GM19238 (cell line): ENCODE measurements around the gene GCNT1.
"Not testable (repeated sequence)": the region's sequence is repeated elsewhere in the genome, so short reads cannot be mapped to it uniquely, and the experiment has no call there.

Source experiments
- DNase-seq: peaks from one replicate; pipeline ENCODE4 v3.0.0; 2011; ENCODE audit warnings: low spot score; ENCODE audit not compliant: insufficient read length

Gene GCNT1

GRCh38 chr9:76441551-76442322 lies 17.2 kb upstream of the GCNT1 start:
- DNase-seq: no peak

GRCh38 chr9:76443887-76444286 lies 15.1 kb upstream of the GCNT1 start:
- no peak for DNase-seq

GRCh38 chr9:76444322-76444929 lies 14.6 kb upstream of the GCNT1 start:
- no peak for DNase-seq

GRCh38 chr9:76445976-76446375 lies 13.0 kb upstream of the GCNT1 start:
- DNase-seq: no peak

- DNase-seq: no peak
Observed at GRCh38 chr9:76448501-76448900, 10.5 kb upstream of the GCNT1 start.

- no peak for DNase-seq
Observed at GRCh38 chr9:76451234-76451633, 7.7 kb upstream of the GCNT1 start.

- DNase-seq: no peak
Observed at GRCh38 chr9:76452839-76453238, 6.1 kb upstream of the GCNT1 start.

- no peak for DNase-seq
Observed at GRCh38 chr9:76453785-76454184, 5.2 kb upstream of the GCNT1 start.

- no peak for DNase-seq
Observed at GRCh38 chr9:76454311-76454710, 4.7 kb upstream of the GCNT1 start.

- DNase-seq: no peak
Observed at GRCh38 chr9:76456202-76456926, 2.6 kb upstream of the GCNT1 start.

- DNase-seq: no peak
Observed at GRCh38 chr9:76459694-76460635, 983 bp downstream of the GCNT1 start.

- DNase-seq: no peak
Observed at GRCh38 chr9:76462126-76462525, 3.1 kb downstream of the GCNT1 start.

- DNase-seq: no peak
Observed at GRCh38 chr9:76463211-76463610, 4.2 kb downstream of the GCNT1 start.

- DNase-seq: no peak
Observed at GRCh38 chr9:76464706-76465105, 5.7 kb downstream of the GCNT1 start.

GRCh38 chr9:76465442-76466298 lies 6.7 kb downstream of the GCNT1 start:
- no peak for DNase-seq

GRCh38 chr9:76466299-76466605 lies 7.3 kb downstream of the GCNT1 start:
- no peak for DNase-seq

GRCh38 chr9:76474419-76474818 lies 15.4 kb downstream of the GCNT1 start:
- no peak for DNase-seq

- DNase-seq: no peak
Observed at GRCh38 chr9:76475686-76476085, 16.7 kb downstream of the GCNT1 start.

- not testable (repeated sequence) for DNase-seq
Observed at GRCh38 chr9:76477818-76478217, 18.8 kb downstream of the GCNT1 start.

- DNase-seq: no peak
Observed at GRCh38 chr9:76478226-76478625, 19.2 kb downstream of the GCNT1 start.

- DNase-seq: not testable (repeated sequence)
Observed at GRCh38 chr9:76479337-76479736, 20.4 kb downstream of the GCNT1 start.
